UCSD-AML1 (cell line): ENCODE data around the gene EBF4.

Experiments used
- DNase-seq: peaks from one replicate; lab custom pipeline; 2025; ENCODE audit not compliant: unreplicated experiment; lab: John Stamatoyannopoulos, UW

EBF4 gene

DNA sequence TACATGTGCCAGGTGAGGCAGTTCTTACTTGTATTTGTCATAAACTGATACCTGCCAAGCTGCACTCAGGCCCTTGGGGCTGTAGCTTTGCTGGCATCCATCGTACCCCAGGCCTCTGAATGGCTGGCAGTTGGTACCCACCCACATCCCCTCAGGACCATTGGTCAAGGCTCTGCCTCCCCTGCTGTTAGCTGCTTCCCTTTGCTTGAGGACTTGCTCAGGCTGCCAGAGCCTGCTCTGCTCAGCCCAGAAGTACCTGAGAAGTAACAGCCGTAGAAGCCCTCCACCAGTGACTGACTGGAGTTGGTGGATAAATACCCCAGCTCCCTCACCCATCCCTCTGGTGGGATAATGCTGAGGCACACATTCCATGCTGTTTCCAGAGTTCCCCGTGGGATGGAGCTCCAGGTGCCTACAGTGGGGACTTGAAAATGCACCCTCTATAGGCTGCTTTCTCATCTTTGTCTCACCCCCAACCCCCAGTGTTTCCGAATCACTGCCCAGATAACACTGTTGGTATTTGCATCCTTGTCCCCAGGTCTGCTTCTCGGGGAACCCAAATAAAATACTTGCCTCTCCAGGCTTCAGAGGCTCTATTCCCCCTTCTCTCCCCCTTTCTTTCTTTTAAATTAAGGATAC is 7.3 kb downstream of the EBF4 start:
- no peak for DNase-seq

- DNase-seq, result no peak
These were observed 8.5 kb downstream of the EBF4 start for GRCh38 chr20:2700913-2701620.

DNA sequence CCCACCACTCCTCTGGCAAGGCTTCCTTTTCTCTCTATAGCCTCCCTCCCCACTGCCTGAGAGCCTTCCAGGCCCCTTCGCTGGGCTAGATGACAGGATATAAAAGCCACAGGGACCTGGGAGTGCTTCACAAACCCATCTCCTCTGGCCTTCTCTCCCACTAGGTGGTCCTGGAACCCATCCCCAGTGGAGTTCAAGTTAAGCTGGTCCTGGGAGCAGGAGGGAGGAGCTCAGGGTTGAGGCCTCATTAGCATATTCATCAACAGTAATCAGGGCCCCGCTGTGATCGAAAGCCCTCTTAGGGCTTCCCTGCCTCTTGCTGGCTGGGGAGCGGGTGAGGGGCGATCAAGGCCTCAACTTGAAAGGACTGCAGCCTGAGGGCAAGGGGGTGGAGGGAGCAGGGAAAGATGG is 9.1 kb downstream of the EBF4 start:
- no peak for DNase-seq

- DNase-seq, result no peak
These were observed 11.3 kb downstream of the EBF4 start for GRCh38 chr20:2703716-2704475.

- DNase-seq, result no peak
These were observed 13.5 kb downstream of the EBF4 start for GRCh38 chr20:2705931-2706645.

GRCh38 chr20:2706688-2707352 is 14.2 kb downstream of the EBF4 start:
- peak; percentile 69 for DNase-seq

DNA sequence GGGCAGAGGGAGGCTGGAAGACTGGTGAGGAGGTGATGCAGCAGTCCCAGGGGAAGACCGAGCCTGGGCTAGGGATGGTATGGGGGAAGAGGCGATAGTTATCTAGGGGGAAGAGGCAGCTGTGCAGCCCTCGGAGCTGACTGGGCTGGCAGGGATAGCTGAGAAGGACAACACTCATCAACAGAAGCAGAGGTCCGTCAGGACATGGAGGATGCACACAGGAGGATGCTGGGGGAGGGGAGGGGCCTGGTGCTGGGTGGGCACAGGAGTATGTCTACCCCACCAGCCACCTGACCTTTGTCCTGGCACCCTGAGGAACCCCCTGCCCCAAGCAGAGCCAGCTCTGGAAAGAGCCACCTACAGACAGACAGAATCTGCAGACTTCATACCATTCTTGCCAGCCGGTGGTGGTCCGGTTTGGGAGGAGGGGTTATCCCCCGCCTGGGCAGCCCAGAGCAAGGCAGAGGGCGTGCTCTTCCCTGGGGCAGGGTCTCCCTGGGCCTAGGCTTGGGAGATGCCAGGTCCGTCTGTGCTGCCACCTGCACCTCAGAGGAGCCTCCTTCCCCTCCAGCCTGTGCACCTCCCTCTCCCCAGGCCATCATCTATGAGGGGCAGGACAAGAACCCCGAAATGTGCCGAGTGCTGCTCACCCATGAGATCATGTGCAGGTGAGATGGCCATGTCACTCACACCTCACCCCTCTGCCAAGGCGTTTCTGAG is 14.9 kb downstream of the EBF4 start:
- DNase-seq, result no peak

- DNase-seq, result no peak
These were observed 15.5 kb downstream of the EBF4 start for GRCh38 chr20:2708073-2708415.

DNA sequence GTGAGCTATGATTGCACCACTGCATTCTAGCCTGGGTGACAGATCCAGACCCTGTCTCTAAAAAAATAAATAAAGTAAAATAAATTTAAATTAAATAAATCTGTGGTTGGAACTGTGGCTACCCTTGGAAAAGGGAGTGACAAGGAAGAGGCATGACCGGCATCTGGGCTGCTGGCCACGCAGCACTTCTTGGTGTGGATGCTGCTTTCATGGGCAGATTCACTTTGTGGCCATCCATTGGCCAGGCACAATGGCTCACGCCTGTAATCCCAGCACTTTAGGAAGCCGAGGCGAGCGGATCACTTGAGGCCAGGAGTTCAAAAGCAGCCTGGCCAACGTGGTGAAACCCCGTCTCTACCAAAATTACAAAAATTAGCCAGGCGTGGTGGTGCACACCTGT is 16.1 kb downstream of the EBF4 start:
- DNase-seq, result no peak

GRCh38 chr20:2709205-2709981 is 16.8 kb downstream of the EBF4 start:
- no peak for DNase-seq

- no peak for DNase-seq
These were observed 20.7 kb downstream of the EBF4 start for GRCh38 chr20:2713285-2713684.

DNA sequence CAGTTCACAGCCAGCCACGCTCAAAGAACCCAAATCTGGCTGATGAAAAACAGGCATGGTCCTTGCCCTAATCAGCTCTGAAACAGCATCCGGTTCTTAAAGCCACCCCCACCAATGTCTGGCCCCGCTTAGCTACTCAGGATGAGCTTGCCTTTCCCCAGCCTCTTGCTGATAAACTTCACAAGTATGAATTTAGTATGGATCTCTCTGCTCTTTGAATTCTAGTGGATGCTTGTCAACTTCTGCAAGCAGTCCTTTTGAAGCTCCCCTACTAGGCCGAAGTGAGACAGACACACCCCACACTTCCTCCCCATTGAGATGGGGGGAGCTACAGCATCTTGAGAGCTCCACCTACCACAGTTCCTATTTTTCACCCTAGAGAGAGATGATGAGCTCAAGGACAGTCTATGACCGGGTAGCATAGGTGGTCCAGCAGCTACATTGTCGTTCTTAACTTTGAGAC is 36.7 kb downstream of the EBF4 start:
- peak; percentile 60 for DNase-seq

DNA sequence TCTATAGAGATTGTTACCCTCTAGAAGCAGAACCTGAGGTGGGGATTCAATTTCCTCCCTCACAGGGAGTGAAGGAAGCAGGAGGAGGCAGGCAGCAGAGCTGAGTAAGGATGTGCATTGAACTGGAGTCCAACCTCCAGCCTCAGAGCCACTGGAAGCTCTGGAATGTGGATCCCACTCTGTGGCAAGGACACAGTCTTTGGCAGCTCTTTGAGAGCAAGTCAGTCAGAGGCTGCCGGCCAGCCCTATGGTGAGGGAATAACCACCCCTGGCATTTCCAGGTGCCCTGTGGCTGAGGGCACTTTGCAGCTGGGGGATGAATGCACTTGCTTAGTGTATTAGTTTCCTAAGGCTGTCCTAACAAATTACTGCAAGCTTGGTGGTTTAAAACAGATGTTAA is 37.2 kb downstream of the EBF4 start:
- DNase-seq, result no peak

- DNase-seq, result no peak
These were observed 42.3 kb downstream of the EBF4 start for GRCh38 chr20:2734899-2735298.

GRCh38 chr20:2736441-2736840 is 43.9 kb downstream of the EBF4 start:
- DNase-seq, result no peak

- no peak for DNase-seq
These were observed 45.9 kb downstream of the EBF4 start for GRCh38 chr20:2738331-2739041.

DNA sequence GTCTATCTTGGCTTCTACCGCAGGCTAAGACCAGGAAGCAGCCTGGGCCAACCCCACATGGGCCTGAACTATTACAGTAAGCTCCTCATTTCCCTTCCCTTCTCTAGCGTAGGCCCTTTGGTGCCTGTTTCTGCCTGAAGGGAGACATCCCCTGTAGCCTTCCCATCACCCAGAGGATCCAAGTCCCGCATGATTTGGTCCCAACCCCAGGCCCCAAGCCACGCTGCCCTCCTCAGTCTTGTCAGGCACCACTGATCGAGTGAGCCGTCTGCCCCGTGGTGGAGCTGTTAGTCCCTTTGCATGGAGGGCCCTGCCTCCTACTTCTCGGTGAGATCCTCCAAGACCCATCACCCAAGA is 46.4 kb downstream of the EBF4 start:
- no peak for DNase-seq

GRCh38 chr20:2740702-2741101 is 48.1 kb downstream of the EBF4 start:
- no peak for DNase-seq

- DNase-seq, result no peak
These were observed 48.9 kb downstream of the EBF4 start for GRCh38 chr20:2741463-2741862.
